WTC11 (cell line): ENCODE data around the gene ERF. TPM values are rescaled to one million over a fixed set of nuclear protein-coding genes. Genes with fewer than 3 reads are reported as not detected.

Source experiments
- ATAC-seq: fragments of 200-7000 bp; cut with Tn5 transposase; 2 replicates; pipeline ENCODE4 v1.10.0; 2021; ENCODE audit warnings: mild to moderate bottlenecking, moderate library complexity
- CTCF ChIA-PET: fragments of 300-600 bp; sonication (Branson Sonifier 250); formaldehyde crosslinking; loops from one replicate; lab custom pipeline; 2021; ENCODE audit warnings: antibody characterized with exemption; lab: Charles Lee
- POLR2A ChIA-PET: fragments of 350-600 bp; sonication (Branson Sonifier 250); formaldehyde crosslinking; loops from one replicate; lab custom pipeline; 2021; ENCODE audit warnings: antibody characterized with exemption; lab: Charles Lee
- DNase-seq: peaks from one replicate; pipeline ENCODE4 v3.0.0; 2021; ENCODE audit warnings: low spot score
- H3K27ac Mint-ChIP-seq: 2 replicates; pipeline ENCODE4 v1.8.0; 2021; ENCODE audit warnings: mixed read lengths
- H3K27me3 Mint-ChIP-seq: 2 replicates; pipeline ENCODE4 v1.8.0; 2021; ENCODE audit warnings: low read depth, mild to moderate bottlenecking, moderate library complexity, mixed read lengths
- H3K36me3 Mint-ChIP-seq: 2 replicates; pipeline ENCODE4 v1.8.0; 2021; ENCODE audit warnings: mixed read lengths
- H3K4me1 Mint-ChIP-seq: 2 replicates; pipeline ENCODE4 v1.8.0; 2022; ENCODE audit warnings: mixed read lengths
- H3K4me3 Mint-ChIP-seq: 2 replicates; pipeline ENCODE4 v1.8.0; 2021; ENCODE audit warnings: mild to moderate bottlenecking, moderate library complexity, mixed read lengths
- H3K9me3 Mint-ChIP-seq: 2 replicates; pipeline ENCODE4 v1.8.0; 2021; ENCODE audit warnings: mixed read lengths
- CREM ChIP-seq: sonication (generic); formaldehyde crosslinking; IDR thresholded peaks from 2 replicates; pipeline ENCODE4 v1.8.1; 2022; ENCODE audit warnings: mild to moderate bottlenecking, missing genetic modification reagents, moderate library complexity
- EMX1 ChIP-seq: fragments of 250-450 bp; sonication (Bioruptor Pico); IDR thresholded peaks from 2 replicates; pipeline ENCODE4 v1.8.0; 2021; ENCODE audit warnings: mild to moderate bottlenecking
- ESRRA ChIP-seq: sonication (generic); formaldehyde crosslinking; IDR thresholded peaks from 2 replicates; pipeline ENCODE4 v1.8.1; 2022; ENCODE audit warnings: mild to moderate bottlenecking, missing genetic modification reagents, borderline replicate concordance
- FOXP1 ChIP-seq: sonication (generic); formaldehyde crosslinking; IDR thresholded peaks from 2 replicates; pipeline ENCODE4 v1.8.0; 2022; ENCODE audit warnings: missing genetic modification reagents, mild to moderate bottlenecking, moderate library complexity, borderline replicate concordance
- JAZF1 ChIP-seq: fragments of 250-450 bp; sonication (Bioruptor Pico); IDR thresholded peaks from 2 replicates; pipeline ENCODE4 v1.9.0; 2021; ENCODE audit warnings: moderate library complexity, mild to moderate bottlenecking, inconsistent platforms
- JUN ChIP-seq: sonication (generic); formaldehyde crosslinking; IDR thresholded peaks from 2 replicates; pipeline ENCODE4 v1.8.0; 2023; ENCODE audit warnings: mild to moderate bottlenecking, missing genetic modification reagents
- MYBL2 ChIP-seq: sonication (generic); formaldehyde crosslinking; IDR thresholded peaks from 2 replicates; pipeline ENCODE4 v1.8.1; 2023; ENCODE audit warnings: mild to moderate bottlenecking, moderate library complexity, missing genetic modification reagents
- NFYB ChIP-seq: sonication (generic); formaldehyde crosslinking; conservative IDR thresholded peaks from 2 replicates; pipeline ENCODE4 v1.8.0; 2022; ENCODE audit warnings: low read depth, missing genetic modification reagents
- NR2C2 ChIP-seq: sonication (generic); formaldehyde crosslinking; IDR thresholded peaks from 2 replicates; pipeline ENCODE4 v1.8.0; 2022; ENCODE audit warnings: mild to moderate bottlenecking, missing genetic modification reagents
- NR3C1 ChIP-seq: sonication (generic); formaldehyde crosslinking; conservative IDR thresholded peaks from 2 replicates; pipeline ENCODE4 v1.8.1; 2023; ENCODE audit warnings: low read depth, mild to moderate bottlenecking, missing genetic modification reagents
- SP1 ChIP-seq: sonication (generic); formaldehyde crosslinking; conservative IDR thresholded peaks from 2 replicates; pipeline ENCODE4 v1.8.1; 2022; ENCODE audit warnings: missing genetic modification reagents
- TEAD1 ChIP-seq: sonication (generic); formaldehyde crosslinking; IDR thresholded peaks from 2 replicates; pipeline ENCODE4 v1.8.0; 2022; ENCODE audit warnings: mild to moderate bottlenecking, missing genetic modification reagents
- ZNF121 ChIP-seq: sonication (generic); formaldehyde crosslinking; IDR thresholded peaks from 2 replicates; pipeline ENCODE4 v1.8.0; 2023; ENCODE audit warnings: missing genetic modification reagents
- ZNF138 ChIP-seq: sonication (generic); formaldehyde crosslinking; conservative IDR thresholded peaks from 2 replicates; pipeline ENCODE4 v1.8.1; 2022; ENCODE audit warnings: mild to moderate bottlenecking, moderate library complexity, missing genetic modification reagents
- ZNF219 ChIP-seq: sonication (generic); formaldehyde crosslinking; IDR thresholded peaks from 2 replicates; pipeline ENCODE4 v1.8.0; 2023; ENCODE audit warnings: missing genetic modification reagents, mild to moderate bottlenecking, borderline replicate concordance
- ZNF232 ChIP-seq: sonication (generic); formaldehyde crosslinking; IDR thresholded peaks from 2 replicates; pipeline ENCODE4 v1.8.0; 2022; ENCODE audit warnings: mild to moderate bottlenecking, missing genetic modification reagents
- ZNF396 ChIP-seq: fragments of 250-450 bp; sonication (Bioruptor Pico); IDR thresholded peaks from 2 replicates; pipeline ENCODE4 v1.8.0; 2021; ENCODE audit warnings: mild to moderate bottlenecking, moderate library complexity, borderline replicate concordance
- ZNF423 ChIP-seq: fragments of 250-450 bp; sonication (Bioruptor Pico); IDR thresholded peaks from 2 replicates; pipeline ENCODE4 v2.1.2; 2022; ENCODE audit warnings: mild to moderate bottlenecking, moderate library complexity
- total RNA-seq: library from RNA; stranded (reverse); gene quantifications from 3 replicates; pipeline ENCODE4 v1.2.3, GENCODE V29; 2021
- TF ChIP-seq, protein P1 (sequence below): sonication (generic); formaldehyde crosslinking; IDR thresholded peaks from 2 replicates; pipeline ENCODE4 v1.8.1; 2023; ENCODE audit warnings: mild to moderate bottlenecking, moderate library complexity, missing genetic modification reagents
- TF ChIP-seq, protein P2 (sequence below): sonication (generic); formaldehyde crosslinking; IDR thresholded peaks from 2 replicates; pipeline ENCODE4 v1.8.1; 2022; ENCODE audit warnings: missing genetic modification reagents, borderline replicate concordance
- TF ChIP-seq, protein P3 (sequence below): sonication (generic); formaldehyde crosslinking; conservative IDR thresholded peaks from 2 replicates; pipeline ENCODE4 v1.8.1; 2022; ENCODE audit warnings: mild to moderate bottlenecking, missing genetic modification reagents
- TF ChIP-seq, protein P4 (sequence below): sonication (generic); formaldehyde crosslinking; IDR thresholded peaks from 2 replicates; pipeline ENCODE4 v1.8.0; 2022; ENCODE audit warnings: mild to moderate bottlenecking, missing genetic modification reagents
- TF ChIP-seq, protein P5 (sequence below): fragments of 200-600 bp; IDR thresholded peaks from 2 replicates; pipeline ENCODE4 v1.8.0; 2022; ENCODE audit warnings: antibody characterized with exemption
- TF ChIP-seq, protein P6 (sequence below): sonication (generic); formaldehyde crosslinking; IDR thresholded peaks from 2 replicates; pipeline ENCODE4 v1.8.0; 2022; ENCODE audit warnings: mild to moderate bottlenecking, missing genetic modification reagents
- TF ChIP-seq, protein P7 (sequence below): fragments of 250-450 bp; sonication (Bioruptor Pico); IDR thresholded peaks from 2 replicates; pipeline ENCODE4 v1.9.0; 2021; ENCODE audit warnings: mild to moderate bottlenecking
- TF ChIP-seq, protein P8 (sequence below): fragments of 250-450 bp; sonication (Bioruptor Pico); IDR thresholded peaks from 2 replicates; pipeline ENCODE4 v1.8.0; 2021; ENCODE audit warnings: mild to moderate bottlenecking

Gene ERF
- total RNA-seq, 1 experiment from 2014 or later = 65.9 TPM

DNA sequence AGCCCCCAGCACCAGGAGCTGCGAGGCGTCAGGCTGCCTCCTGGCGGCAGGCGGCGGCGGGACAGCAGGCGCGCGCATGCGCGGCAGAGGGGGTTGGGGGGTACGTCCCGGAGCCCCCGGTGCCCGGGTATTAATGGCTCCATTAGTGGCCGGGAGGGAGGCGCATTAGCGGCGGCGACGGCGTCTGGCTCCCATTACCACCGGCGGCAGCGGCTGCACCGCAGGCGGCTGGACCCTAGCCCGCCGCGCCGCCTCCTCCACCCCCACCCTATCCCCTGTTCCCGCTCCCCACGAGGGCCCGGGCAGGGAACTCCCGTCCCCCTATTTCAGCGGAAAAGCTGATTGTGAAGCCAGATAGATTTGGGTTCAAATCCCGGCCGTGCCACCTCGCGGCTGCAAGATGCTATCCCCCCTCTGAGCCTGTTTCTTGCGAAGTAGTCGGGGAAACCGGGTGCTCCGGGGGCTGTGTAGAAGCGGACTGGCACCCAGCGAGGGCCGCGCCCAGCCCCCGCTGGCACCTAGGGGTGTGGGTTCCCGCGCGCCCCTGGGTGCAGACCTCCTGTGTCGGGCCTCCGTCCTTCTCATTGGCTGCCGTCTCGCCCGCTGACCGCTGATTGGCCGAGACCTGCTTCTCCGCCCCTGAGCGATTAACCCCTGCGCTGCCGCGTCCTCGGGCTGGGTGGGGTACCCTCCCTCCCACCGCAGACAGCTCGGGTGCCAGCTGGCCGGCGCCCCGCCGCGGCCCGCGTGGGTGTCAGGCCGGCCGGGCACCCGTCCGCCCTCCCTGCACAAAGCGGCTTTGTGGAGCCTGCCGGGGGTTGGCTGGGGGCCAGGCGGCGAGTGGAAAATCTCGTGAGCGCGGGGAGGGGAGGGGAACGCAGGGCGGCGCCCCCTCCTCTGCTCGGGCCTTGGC lies 25.2 kb upstream of the ERF start:
- DNase-seq = peak; percentile 88
- H3K36me3 Mint-ChIP-seq = no peaks in the 10 kb centered on the region
- peak; percentile 15 for ATAC-seq
- H3K27me3 Mint-ChIP-seq = no peaks in the 10 kb centered on the region
- H3K4me3 Mint-ChIP-seq = peak overlapping the region; percentile 74
- H3K27ac Mint-ChIP-seq = no peak overlapping the region
- no peaks in the 10 kb centered on the region for H3K9me3 Mint-ChIP-seq
- ChIA-PET CTCF (interaction anchor here (0.6 to 7.5 kb wide), 47 partner anchors 8 to 1699 kb away, joined by 3 to 239 read pairs (median 4); partner anchors contain the start of genes CIC, DEDD2, ERF and GSK3A), POLR2A (interaction anchor here (0.7 to 2.2 kb wide), 8 partner anchors 11 to 185 kb away, joined by 3 to 28 read pairs (median 5); partner anchors contain the start of gene CIC)
- peaks cover 27% of the 10 kb centered on the region for H3K4me1 Mint-ChIP-seq
- TF ChIP-seq NFYB (peak; percentile 96), NR3C1 (CRISPR knock-in tag) (0 out of 2 replicates have a peak, but pooled peaks have one; percentile 49), MYBL2 (0 out of 2 replicates have a peak, but pooled peaks have one; percentile 50), EMX1 (CRISPR knock-in tag) (no peak), JUN (CRISPR knock-in tag) (0 out of 2 replicates have a peak, but pooled peaks have one; percentile 48), ESRRA (CRISPR knock-in tag) (no peak), FOXP1 (CRISPR knock-in tag) (peak; percentile 82), ZNF219 (CRISPR knock-in tag) (peak; percentile 66; the same call in 1 of the 2 replicates), ZNF232 (CRISPR knock-in tag) (no peak), ZNF396 (CRISPR knock-in tag) (no peak), JAZF1 (no peak), TEAD1 (CRISPR knock-in tag) (no peak), ZNF423 (CRISPR knock-in tag) (peak; percentile 100), ZNF121 (CRISPR knock-in tag) (no peak), SP1 (CRISPR knock-in tag) (peak; percentile 50), CREM (CRISPR knock-in tag) (0 out of 2 replicates have a peak, but pooled peaks have one; percentile 30), NR2C2 (CRISPR knock-in tag) (no peak), ZNF138 (CRISPR knock-in tag) (no peak)
- TF ChIP-seq, protein P1, sequence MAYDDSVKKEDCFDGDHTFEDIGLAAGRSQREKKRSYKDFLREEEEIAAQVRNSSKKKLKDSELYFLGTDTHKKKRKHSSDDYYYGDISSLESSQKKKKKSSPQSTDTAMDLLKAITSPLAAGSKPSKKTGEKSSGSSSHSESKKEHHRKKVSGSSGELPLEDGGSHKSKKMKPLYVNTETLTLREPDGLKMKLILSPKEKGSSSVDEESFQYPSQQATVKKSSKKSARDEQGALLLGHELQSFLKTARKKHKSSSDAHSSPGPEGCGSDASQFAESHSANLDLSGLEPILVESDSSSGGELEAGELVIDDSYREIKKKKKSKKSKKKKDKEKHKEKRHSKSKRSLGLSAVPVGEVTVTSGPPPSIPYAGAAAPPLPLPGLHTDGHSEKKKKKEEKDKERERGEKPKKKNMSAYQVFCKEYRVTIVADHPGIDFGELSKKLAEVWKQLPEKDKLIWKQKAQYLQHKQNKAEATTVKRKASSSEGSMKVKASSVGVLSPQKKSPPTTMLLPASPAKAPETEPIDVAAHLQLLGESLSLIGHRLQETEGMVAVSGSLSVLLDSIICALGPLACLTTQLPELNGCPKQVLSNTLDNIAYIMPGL (CRISPR knock-in tag) = peak; percentile 83; the same call in 1 of the 2 replicates
- TF ChIP-seq, protein P2, sequence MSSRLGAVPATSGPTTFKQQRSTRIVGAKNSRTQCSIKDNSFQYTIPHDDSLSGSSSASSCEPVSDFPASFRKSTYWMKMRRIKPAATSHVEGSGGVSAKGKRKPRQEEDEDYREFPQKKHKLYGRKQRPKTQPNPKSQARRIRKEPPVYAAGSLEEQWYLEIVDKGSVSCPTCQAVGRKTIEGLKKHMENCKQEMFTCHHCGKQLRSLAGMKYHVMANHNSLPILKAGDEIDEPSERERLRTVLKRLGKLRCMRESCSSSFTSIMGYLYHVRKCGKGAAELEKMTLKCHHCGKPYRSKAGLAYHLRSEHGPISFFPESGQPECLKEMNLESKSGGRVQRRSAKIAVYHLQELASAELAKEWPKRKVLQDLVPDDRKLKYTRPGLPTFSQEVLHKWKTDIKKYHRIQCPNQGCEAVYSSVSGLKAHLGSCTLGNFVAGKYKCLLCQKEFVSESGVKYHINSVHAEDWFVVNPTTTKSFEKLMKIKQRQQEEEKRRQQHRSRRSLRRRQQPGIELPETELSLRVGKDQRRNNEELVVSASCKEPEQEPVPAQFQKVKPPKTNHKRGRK (CRISPR knock-in tag) = no peak
- TF ChIP-seq, protein P3, sequence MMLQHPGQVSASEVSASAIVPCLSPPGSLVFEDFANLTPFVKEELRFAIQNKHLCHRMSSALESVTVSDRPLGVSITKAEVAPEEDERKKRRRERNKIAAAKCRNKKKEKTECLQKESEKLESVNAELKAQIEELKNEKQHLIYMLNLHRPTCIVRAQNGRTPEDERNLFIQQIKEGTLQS = no peak
- TF ChIP-seq, protein P4, sequence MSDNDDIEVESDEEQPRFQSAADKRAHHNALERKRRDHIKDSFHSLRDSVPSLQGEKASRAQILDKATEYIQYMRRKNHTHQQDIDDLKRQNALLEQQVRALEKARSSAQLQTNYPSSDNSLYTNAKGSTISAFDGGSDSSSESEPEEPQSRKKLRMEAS (CRISPR knock-in tag) = 0 out of 2 replicates have a peak, but pooled peaks have one; percentile 8
- TF ChIP-seq, protein P5, sequence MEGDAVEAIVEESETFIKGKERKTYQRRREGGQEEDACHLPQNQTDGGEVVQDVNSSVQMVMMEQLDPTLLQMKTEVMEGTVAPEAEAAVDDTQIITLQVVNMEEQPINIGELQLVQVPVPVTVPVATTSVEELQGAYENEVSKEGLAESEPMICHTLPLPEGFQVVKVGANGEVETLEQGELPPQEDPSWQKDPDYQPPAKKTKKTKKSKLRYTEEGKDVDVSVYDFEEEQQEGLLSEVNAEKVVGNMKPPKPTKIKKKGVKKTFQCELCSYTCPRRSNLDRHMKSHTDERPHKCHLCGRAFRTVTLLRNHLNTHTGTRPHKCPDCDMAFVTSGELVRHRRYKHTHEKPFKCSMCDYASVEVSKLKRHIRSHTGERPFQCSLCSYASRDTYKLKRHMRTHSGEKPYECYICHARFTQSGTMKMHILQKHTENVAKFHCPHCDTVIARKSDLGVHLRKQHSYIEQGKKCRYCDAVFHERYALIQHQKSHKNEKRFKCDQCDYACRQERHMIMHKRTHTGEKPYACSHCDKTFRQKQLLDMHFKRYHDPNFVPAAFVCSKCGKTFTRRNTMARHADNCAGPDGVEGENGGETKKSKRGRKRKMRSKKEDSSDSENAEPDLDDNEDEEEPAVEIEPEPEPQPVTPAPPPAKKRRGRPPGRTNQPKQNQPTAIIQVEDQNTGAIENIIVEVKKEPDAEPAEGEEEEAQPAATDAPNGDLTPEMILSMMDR = peak; percentile 88
- TF ChIP-seq, protein P6, sequence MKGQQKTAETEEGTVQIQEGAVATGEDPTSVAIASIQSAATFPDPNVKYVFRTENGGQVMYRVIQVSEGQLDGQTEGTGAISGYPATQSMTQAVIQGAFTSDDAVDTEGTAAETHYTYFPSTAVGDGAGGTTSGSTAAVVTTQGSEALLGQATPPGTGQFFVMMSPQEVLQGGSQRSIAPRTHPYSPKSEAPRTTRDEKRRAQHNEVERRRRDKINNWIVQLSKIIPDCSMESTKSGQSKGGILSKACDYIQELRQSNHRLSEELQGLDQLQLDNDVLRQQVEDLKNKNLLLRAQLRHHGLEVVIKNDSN (CRISPR knock-in tag) = no peak
- TF ChIP-seq, protein P7, sequence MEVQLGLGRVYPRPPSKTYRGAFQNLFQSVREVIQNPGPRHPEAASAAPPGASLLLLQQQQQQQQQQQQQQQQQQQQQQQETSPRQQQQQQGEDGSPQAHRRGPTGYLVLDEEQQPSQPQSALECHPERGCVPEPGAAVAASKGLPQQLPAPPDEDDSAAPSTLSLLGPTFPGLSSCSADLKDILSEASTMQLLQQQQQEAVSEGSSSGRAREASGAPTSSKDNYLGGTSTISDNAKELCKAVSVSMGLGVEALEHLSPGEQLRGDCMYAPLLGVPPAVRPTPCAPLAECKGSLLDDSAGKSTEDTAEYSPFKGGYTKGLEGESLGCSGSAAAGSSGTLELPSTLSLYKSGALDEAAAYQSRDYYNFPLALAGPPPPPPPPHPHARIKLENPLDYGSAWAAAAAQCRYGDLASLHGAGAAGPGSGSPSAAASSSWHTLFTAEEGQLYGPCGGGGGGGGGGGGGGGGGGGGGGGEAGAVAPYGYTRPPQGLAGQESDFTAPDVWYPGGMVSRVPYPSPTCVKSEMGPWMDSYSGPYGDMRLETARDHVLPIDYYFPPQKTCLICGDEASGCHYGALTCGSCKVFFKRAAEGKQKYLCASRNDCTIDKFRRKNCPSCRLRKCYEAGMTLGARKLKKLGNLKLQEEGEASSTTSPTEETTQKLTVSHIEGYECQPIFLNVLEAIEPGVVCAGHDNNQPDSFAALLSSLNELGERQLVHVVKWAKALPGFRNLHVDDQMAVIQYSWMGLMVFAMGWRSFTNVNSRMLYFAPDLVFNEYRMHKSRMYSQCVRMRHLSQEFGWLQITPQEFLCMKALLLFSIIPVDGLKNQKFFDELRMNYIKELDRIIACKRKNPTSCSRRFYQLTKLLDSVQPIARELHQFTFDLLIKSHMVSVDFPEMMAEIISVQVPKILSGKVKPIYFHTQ (CRISPR knock-in tag) = no peak
- TF ChIP-seq, protein P8, sequence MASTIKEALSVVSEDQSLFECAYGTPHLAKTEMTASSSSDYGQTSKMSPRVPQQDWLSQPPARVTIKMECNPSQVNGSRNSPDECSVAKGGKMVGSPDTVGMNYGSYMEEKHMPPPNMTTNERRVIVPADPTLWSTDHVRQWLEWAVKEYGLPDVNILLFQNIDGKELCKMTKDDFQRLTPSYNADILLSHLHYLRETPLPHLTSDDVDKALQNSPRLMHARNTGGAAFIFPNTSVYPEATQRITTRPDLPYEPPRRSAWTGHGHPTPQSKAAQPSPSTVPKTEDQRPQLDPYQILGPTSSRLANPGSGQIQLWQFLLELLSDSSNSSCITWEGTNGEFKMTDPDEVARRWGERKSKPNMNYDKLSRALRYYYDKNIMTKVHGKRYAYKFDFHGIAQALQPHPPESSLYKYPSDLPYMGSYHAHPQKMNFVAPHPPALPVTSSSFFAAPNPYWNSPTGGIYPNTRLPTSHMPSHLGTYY (CRISPR knock-in tag) = no peak
